ENCODE data around the gene PDGFRA. TPM values are rescaled to one million over a fixed set of nuclear protein-coding genes. Genes with fewer than 3 reads are reported as not detected.
A peak's percentile ranks its signal among the peaks of the same experiment; 100 is the strongest.
"Not testable (repeated sequence)": the region's sequence is repeated elsewhere in the genome, so short reads cannot be mapped to it uniquely, and the experiment has no call there.

Gene PDGFRA
- total RNA-seq, 1 experiment from 2014 or later = not detected

GRCh38 chr4:54227256-54228055 is 1.6 kb upstream of the PDGFRA start:
- no peak for DNase-seq (ENCODE audit: low read depth)

GRCh38 chr4:54228056-54228527 is 1.0 kb upstream of the PDGFRA start:
- no peak for DNase-seq (ENCODE audit: low read depth)

DNA sequence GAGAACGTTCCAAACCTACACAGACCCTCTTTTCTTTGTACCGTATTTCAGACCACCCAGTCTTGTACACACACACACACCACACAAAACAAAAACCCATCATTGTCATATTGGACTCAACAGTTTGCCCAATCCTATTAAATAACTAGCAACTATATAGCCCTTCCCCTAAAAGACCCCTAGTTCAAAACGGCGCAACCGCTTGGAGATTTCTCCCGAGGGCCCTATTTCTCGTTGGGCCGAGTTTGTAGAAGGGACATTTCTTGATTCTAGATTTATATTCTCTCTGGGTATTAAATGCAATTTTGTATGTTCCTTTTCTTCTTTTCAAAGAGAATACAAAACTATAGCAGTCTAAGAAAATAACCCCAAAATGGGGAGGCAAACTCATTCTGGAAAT is 547 bp upstream of the PDGFRA start:
- DNase-seq (ENCODE audit: low read depth) = no peak

DNA sequence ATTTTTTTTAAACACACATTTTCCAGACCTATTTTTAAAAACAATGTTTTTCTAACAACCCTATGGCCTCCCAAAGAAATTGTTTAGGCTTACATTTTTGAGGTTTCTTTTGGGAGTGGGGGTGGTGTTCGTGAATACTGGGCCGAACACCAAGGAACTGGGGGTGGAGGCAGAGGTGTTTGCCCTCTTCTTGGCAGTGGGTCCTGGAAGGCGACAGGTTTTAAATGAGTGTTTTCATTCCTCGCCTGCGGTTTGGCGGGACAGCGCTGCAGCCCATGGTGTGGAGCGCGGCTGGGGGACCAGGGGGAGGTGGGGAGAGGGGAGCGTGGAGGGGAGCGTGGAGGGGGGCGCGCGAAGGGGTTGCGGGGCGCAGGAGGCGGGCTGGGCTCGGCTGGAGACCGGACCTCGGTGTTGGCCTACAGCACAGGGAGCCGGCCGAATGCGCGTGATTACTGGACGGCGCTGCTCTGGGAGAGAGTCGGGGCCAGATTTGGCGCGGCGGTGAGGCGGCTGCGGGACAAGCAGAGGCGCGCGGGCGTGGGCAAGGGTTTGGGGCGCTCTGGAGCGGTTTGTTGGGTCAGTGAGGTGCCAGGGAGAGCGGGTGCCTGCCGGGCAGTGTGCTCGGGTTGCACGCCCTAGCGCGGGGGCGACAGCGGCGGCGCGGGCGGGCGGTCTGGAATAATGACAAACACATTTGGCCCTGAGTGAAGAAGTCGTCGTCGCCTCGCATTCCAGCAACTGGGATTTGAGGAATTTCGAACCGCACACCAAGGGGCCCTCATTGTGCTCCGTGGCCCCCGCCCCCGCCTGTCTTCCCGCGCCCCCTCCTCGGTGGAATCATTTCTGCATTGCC is 764 bp downstream of the PDGFRA start:
- DNase-seq (ENCODE audit: low read depth) = no peak

DNA sequence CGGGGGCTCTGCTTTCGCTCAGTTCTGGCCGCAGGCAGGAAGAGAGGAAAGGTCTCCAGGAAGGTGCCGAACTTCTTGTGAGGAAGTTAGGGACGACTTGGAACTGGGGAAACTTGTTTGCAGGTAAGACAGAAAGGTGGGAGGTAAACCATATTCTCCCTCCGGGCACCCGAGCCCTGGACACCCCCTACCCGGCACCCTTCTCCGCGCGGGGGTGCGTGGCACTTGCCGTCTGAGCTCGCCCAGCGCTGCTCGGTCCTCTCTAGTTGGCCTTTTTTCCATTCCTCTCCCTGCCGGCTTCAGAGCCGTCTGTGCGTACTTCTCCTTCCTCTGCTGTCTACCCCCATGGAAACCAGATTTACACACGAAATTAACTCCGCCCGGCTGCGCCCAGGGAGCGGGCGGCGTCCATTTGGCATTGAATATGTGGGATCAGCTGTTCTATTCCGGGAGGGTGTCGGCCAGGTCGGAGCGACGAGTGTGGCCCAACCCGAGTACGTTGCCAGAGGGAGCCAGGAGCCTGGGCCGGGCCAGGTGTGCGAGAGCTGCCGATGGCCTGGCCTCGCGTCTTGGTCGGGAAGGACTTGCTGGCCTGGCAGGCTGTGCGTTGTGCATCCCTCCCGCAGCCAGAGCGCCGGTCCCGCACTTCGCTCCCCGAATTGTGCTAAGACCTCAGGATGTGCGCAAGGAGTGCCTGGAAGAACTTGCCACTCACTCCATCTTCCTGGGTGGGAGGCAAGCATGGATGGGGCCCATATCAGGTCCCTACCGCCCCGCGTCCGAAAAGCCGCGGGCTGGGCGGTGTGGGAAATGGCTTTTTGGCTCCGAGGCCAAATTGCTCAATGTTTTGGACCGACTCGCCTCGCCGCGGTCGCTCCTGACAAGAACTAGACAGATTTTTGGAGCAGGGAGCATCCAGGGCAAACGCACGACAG is 1.7 kb downstream of the PDGFRA start:
- no peak for DNase-seq (ENCODE audit: low read depth)

- no peak for DNase-seq (ENCODE audit: low read depth)
Measured at GRCh38 chr4:54231419-54231767, 2.3 kb downstream of the PDGFRA start.

- DNase-seq (ENCODE audit: low read depth) = no peak
Measured at GRCh38 chr4:54231768-54232688, 2.9 kb downstream of the PDGFRA start.

DNA sequence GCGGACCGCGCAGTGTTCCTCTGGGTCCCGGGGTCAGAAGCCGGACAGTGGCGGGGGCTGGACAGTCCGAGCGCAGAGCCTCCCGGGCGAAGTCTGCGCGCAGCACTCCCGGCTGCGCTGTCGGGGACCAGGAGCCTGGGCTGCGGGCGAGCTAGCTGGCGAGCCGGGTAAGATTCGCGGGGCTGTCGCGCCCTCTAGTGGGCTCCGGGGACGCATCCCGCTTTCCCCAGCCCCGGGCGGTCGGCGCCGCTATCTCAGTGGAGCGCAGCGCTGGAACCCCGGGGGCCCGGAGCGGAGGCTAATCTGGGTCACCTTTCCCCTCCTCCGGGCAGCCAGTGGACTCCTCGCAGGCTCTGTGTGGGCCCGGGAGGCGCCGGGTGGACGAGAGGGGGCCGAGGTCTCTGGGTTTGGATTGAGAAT is 4.2 kb downstream of the PDGFRA start:
- peak; percentile 68 for DNase-seq (ENCODE audit: low read depth)

DNA sequence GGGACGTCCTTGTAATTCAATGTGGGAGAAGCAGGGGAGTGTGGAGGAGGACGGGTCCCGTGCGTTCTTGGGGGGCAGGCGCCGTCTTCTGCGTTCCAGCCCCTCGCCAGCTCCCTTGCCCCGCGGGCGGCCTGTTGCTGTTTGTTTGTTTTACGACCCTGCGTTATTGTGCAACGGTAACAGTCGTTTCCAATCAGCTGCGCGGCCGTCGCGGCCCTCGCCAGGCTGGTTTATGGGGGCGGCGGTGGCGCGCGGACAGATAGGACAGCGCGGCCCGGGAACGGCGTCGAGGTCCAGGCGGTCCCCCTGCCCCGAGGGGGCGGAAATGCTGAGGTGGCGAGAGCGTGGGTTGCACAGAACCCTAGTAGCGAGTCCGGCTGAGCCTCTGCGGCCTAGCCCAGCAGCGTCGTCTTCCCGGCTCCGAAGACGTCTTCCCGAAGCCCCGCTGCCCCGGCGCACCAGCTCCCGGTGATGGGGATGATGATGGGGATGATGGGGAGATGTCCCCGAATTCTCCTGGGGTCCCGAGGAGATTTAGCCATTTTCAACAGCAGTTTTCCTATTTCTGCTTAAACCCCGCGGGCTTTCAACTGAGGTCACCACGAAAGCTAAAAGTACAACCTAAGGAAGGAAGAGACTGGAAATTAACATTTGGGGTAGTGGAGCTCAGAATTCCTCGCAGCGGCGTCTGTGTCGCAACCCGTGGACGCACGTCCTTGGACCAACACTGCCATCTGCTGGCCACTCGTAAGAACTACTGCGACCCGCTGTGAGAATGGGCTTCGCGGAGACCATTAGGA is 4.8 kb downstream of the PDGFRA start:
- DNase-seq (ENCODE audit: low read depth) = peak; percentile 67

- peak; percentile 18 for DNase-seq (ENCODE audit: low read depth)
Measured at GRCh38 chr4:54234497-54235205, 5.6 kb downstream of the PDGFRA start.

- DNase-seq (ENCODE audit: low read depth) = not testable (repeated sequence)
Measured at GRCh38 chr4:54236316-54236715, 7.2 kb downstream of the PDGFRA start.

DNA sequence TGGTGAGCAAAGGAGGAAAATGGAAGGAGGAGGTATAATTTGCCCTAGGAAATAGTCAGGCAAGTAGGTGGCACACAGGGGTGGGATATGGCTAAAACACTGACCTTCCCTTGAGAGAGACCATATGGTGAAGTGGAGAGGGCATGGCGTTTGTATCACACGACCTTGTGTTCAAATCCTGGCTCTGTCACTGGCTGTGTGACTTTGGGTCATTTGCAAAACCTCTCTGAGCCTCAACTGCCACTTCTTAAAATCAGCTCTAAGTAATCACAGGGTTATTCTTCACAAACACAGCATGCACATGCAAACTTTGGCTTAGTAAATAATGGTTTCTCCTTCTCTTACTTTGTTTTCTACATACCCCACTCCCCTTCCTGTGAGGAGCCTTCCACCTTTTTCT is 8.7 kb downstream of the PDGFRA start:
- DNase-seq (ENCODE audit: low read depth) = no peak

- no peak for DNase-seq (ENCODE audit: low read depth)
Measured at GRCh38 chr4:54238389-54238788, 9.3 kb downstream of the PDGFRA start.

DNA sequence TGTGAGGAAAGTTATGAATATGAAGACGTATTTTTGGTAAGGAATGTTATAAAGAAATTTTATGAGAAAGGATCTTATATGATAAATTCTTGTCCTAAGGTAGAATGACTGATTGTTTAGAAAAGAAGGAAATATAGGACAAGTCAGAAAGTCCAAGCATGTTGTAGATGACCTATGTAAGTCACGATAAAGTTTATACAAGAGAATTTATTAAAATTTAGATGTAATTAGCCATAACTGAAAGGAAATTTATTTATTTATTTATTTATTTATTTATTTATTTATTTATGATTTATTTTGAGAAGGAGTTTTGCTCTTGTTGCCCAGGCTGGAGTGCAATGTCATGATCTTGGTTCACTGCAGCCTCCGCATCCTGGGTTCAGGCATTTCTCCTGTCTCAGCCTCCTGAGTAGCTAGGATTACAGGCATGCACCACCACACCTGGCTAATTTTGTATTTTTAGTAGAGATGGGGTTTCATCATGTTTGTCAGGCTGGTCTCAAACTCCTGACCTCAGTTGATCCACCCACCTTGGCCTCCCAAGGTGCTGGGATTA is 12.3 kb downstream of the PDGFRA start:
- DNase-seq (ENCODE audit: low read depth) = not testable (repeated sequence)

- not testable (repeated sequence) for DNase-seq (ENCODE audit: low read depth)
Measured at GRCh38 chr4:54243541-54243940, 14.4 kb downstream of the PDGFRA start.

DNA sequence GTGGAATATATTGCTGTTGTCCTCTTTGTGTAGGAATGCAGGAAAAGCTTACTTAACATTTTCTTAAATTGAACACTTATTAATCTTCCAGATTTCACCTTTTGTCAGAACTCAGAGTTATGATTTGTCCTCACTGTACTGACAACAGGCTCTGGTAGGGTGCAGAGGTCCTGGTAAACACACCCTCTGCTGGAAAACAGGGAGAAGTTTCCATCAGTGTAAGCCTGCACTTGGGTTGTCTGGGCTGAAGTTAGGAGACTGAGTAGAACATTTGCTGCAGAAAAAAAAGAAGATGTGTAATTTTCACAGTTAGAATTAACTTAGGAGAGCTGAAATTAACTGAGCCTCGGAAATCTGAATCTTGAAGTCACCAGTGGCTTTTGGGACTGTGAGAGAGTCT is 23.2 kb downstream of the PDGFRA start:
- not testable (repeated sequence) for DNase-seq (ENCODE audit: low read depth)

GRCh38 chr4:54254116-54254914 is 25.2 kb downstream of the PDGFRA start:
- DNase-seq (ENCODE audit: low read depth) = no peak

- DNase-seq (ENCODE audit: low read depth) = no peak
Measured at GRCh38 chr4:54254915-54255246, 25.8 kb downstream of the PDGFRA start.
